T-helper 2 cell treated with Interferon-gamma antibody and Interleukin-4, amounts not matched to agents 5 μg/mL and 100 μg/mL, for 36 hours (primary cell): Measurements from ENCODE around the gene C2orf74.
A peak's percentile ranks its signal among the peaks of the same experiment; 100 is the strongest.
"Not testable (repeated sequence)": the region's sequence is repeated elsewhere in the genome, so short reads cannot be mapped to it uniquely, and the experiment has no call there.

ENCODE experiments used
- DNase-seq: peaks from one replicate; pipeline ENCODE4 v3.0.0; 2021; ENCODE audit warnings: low spot score
- H3K27ac Mint-ChIP-seq: one replicate; pipeline ENCODE4 v1.8.0; 2021; ENCODE audit warnings: mild to moderate bottlenecking, mixed read lengths
- H3K27me3 Mint-ChIP-seq: one replicate; pipeline ENCODE4 v1.8.0; 2021; ENCODE audit warnings: low read depth, mixed read lengths
- H3K36me3 Mint-ChIP-seq: one replicate; pipeline ENCODE4 v1.8.0; 2021; ENCODE audit warnings: low read depth, mixed read lengths
- H3K4me1 Mint-ChIP-seq: one replicate; pipeline ENCODE4 v1.8.0; 2021; ENCODE audit warnings: low read depth, mixed read lengths
- H3K4me3 Mint-ChIP-seq: one replicate; pipeline ENCODE4 v1.8.0; 2022; ENCODE audit warnings: mild to moderate bottlenecking, moderate library complexity, mixed read lengths
- H3K9me3 Mint-ChIP-seq: one replicate; pipeline ENCODE4 v1.8.0; 2021; ENCODE audit warnings: mixed read lengths

The C2orf74 gene

GRCh38 chr2:61161888-61162287 is at the start of gene C2orf74:
Gene C2orf74, plus strand, starts transcription at chr2:61162188. Its CDS starts 327 bp downstream, at chr2:61162515.
- no peak within 1 kb of the TSS for H3K4me3 Mint-ChIP-seq
- no peak for DNase-seq
- H3K36me3 Mint-ChIP-seq = peaks cover 46% of the 10 kb centered on the region
- H3K9me3 Mint-ChIP-seq = peaks cover 8% of the 10 kb centered on the region
- no peaks in the 10 kb centered on the region for H3K27me3 Mint-ChIP-seq
- H3K27ac Mint-ChIP-seq = peak within 1 kb of the TSS; percentile 62
- H3K4me1 Mint-ChIP-seq = peaks cover 7% of the 10 kb centered on the region

GRCh38 chr2:61114147-61114546 is 47.8 kb upstream of the C2orf74 start:
- H3K27me3 Mint-ChIP-seq = no peaks in the 10 kb centered on the region
- DNase-seq = no peak
- H3K4me1 Mint-ChIP-seq = peaks cover 4% of the 10 kb centered on the region
- no peak overlapping the region for H3K4me3 Mint-ChIP-seq
- no peak overlapping the region for H3K27ac Mint-ChIP-seq
- peaks cover 16% of the 10 kb centered on the region for H3K9me3 Mint-ChIP-seq
- peaks cover 35% of the 10 kb centered on the region for H3K36me3 Mint-ChIP-seq

GRCh38 chr2:61116302-61116701 is 45.7 kb upstream of the C2orf74 start:
- no peak overlapping the region for H3K27ac Mint-ChIP-seq
- peaks cover 33% of the 10 kb centered on the region for H3K36me3 Mint-ChIP-seq
- H3K27me3 Mint-ChIP-seq = no peaks in the 10 kb centered on the region
- H3K4me3 Mint-ChIP-seq = no peak overlapping the region
- H3K4me1 Mint-ChIP-seq = peaks cover 4% of the 10 kb centered on the region
- peaks cover 16% of the 10 kb centered on the region for H3K9me3 Mint-ChIP-seq
- no peak for DNase-seq

- peaks cover 16% of the 10 kb centered on the region for H3K9me3 Mint-ChIP-seq
- no peak overlapping the region for H3K27ac Mint-ChIP-seq
- DNase-seq = no peak
Observed at GRCh38 chr2:61117534-61117933, 44.5 kb upstream of the C2orf74 start.

GRCh38 chr2:61125123-61125710 is 36.8 kb upstream of the C2orf74 start:
- Mint-ChIP-seq H3K4me1 (no peaks in the 10 kb centered on the region), H3K9me3 (no peaks in the 10 kb centered on the region), H3K4me3 (no peak overlapping the region), H3K36me3 (peaks cover 1% of the 10 kb centered on the region), H3K27me3 (no peaks in the 10 kb centered on the region), H3K27ac (no peak overlapping the region)
- DNase-seq = no peak

More at GRCh38 chr2:61117534-61117933, 44.5 kb upstream of the C2orf74 start:
- H3K27me3 Mint-ChIP-seq = no peaks in the 10 kb centered on the region
- peaks cover 27% of the 10 kb centered on the region for H3K36me3 Mint-ChIP-seq
- H3K4me1 Mint-ChIP-seq = peaks cover 4% of the 10 kb centered on the region
- H3K4me3 Mint-ChIP-seq = no peak overlapping the region

GRCh38 chr2:61125798-61126197 is 36.2 kb upstream of the C2orf74 start:
- no peaks in the 10 kb centered on the region for H3K27me3 Mint-ChIP-seq
- H3K9me3 Mint-ChIP-seq = no peaks in the 10 kb centered on the region
- DNase-seq = no peak
- no peaks in the 10 kb centered on the region for H3K36me3 Mint-ChIP-seq
- no peak overlapping the region for H3K27ac Mint-ChIP-seq
- H3K4me1 Mint-ChIP-seq = no peaks in the 10 kb centered on the region
- H3K4me3 Mint-ChIP-seq = no peak overlapping the region

GRCh38 chr2:61128122-61128521 is 33.9 kb upstream of the C2orf74 start:
- H3K27me3 Mint-ChIP-seq, H3K27ac Mint-ChIP-seq, H3K4me3 Mint-ChIP-seq, H3K36me3 Mint-ChIP-seq, DNase-seq, H3K9me3 Mint-ChIP-seq, H3K4me1 Mint-ChIP-seq: not testable (repeated sequence)

- H3K9me3 Mint-ChIP-seq = no peaks in the 10 kb centered on the region
- DNase-seq = no peak
- H3K27ac Mint-ChIP-seq = no peak overlapping the region
- peaks cover 1% of the 10 kb centered on the region for H3K27me3 Mint-ChIP-seq
- no peaks in the 10 kb centered on the region for H3K36me3 Mint-ChIP-seq
- peaks cover 2% of the 10 kb centered on the region for H3K4me1 Mint-ChIP-seq
- no peak overlapping the region for H3K4me3 Mint-ChIP-seq
Observed at GRCh38 chr2:61134141-61134540, 27.8 kb upstream of the C2orf74 start.

GRCh38 chr2:61135510-61135909 is 26.5 kb upstream of the C2orf74 start:
- Mint-ChIP-seq H3K9me3 (no peaks in the 10 kb centered on the region), H3K4me1 (peaks cover 2% of the 10 kb centered on the region), H3K36me3 (no peaks in the 10 kb centered on the region), H3K4me3 (no peak overlapping the region), H3K27ac (no peak overlapping the region), H3K27me3 (peaks cover 1% of the 10 kb centered on the region)
- DNase-seq = no peak

GRCh38 chr2:61138859-61139258 is 23.1 kb upstream of the C2orf74 start:
- Mint-ChIP-seq H3K9me3 (no peaks in the 10 kb centered on the region), H3K27ac (no peak overlapping the region), H3K4me3 (no peak overlapping the region)

GRCh38 chr2:61141151-61141550 is 20.8 kb upstream of the C2orf74 start:
- Mint-ChIP-seq H3K9me3 (no peaks in the 10 kb centered on the region), H3K27ac (no peak overlapping the region), H3K4me3 (no peak overlapping the region), H3K36me3 (peaks cover 5% of the 10 kb centered on the region), H3K27me3 (peaks cover 3% of the 10 kb centered on the region), H3K4me1 (peaks cover 5% of the 10 kb centered on the region)
- DNase-seq = no peak

More at GRCh38 chr2:61138859-61139258, 23.1 kb upstream of the C2orf74 start:
- H3K27me3 Mint-ChIP-seq = peaks cover 1% of the 10 kb centered on the region
- no peak for DNase-seq
- no peaks in the 10 kb centered on the region for H3K36me3 Mint-ChIP-seq
- H3K4me1 Mint-ChIP-seq = peaks cover 2% of the 10 kb centered on the region

GRCh38 chr2:61144697-61145268 is 17.2 kb upstream of the C2orf74 start:
- H3K4me3 Mint-ChIP-seq = peak overlapping the region; percentile 98
- peak; percentile 95 for DNase-seq
- peak overlapping the region; percentile 96 for H3K27ac Mint-ChIP-seq
- H3K4me1 Mint-ChIP-seq = peaks cover 7% of the 10 kb centered on the region
- peaks cover 13% of the 10 kb centered on the region for H3K36me3 Mint-ChIP-seq
- H3K9me3 Mint-ChIP-seq = no peaks in the 10 kb centered on the region
- H3K27me3 Mint-ChIP-seq = peaks cover 2% of the 10 kb centered on the region

GRCh38 chr2:61145990-61146389 is 16.0 kb upstream of the C2orf74 start:
- H3K4me3 Mint-ChIP-seq = peak overlapping the region; percentile 64

GRCh38 chr2:61148091-61148490 is 13.9 kb upstream of the C2orf74 start:
- peaks cover 22% of the 10 kb centered on the region for H3K36me3 Mint-ChIP-seq
- not testable (repeated sequence) for H3K4me1 Mint-ChIP-seq, H3K27ac Mint-ChIP-seq, DNase-seq, H3K4me3 Mint-ChIP-seq, H3K9me3 Mint-ChIP-seq, H3K27me3 Mint-ChIP-seq

More at GRCh38 chr2:61145990-61146389, 16.0 kb upstream of the C2orf74 start:
- Mint-ChIP-seq H3K27ac (no peak overlapping the region), H3K36me3 (peaks cover 17% of the 10 kb centered on the region), H3K4me1 (peaks cover 7% of the 10 kb centered on the region), H3K9me3 (no peaks in the 10 kb centered on the region), H3K27me3 (peaks cover 2% of the 10 kb centered on the region)
- no peak for DNase-seq

GRCh38 chr2:61149074-61149473 is 12.9 kb upstream of the C2orf74 start:
- DNase-seq = no peak
- Mint-ChIP-seq H3K36me3 (peaks cover 22% of the 10 kb centered on the region), H3K27me3 (peaks cover 2% of the 10 kb centered on the region), H3K9me3 (no peaks in the 10 kb centered on the region), H3K27ac (no peak overlapping the region), H3K4me1 (peaks cover 7% of the 10 kb centered on the region), H3K4me3 (no peak overlapping the region)
